Astrocyte (in vitro differentiated cells and primary cell): ENCODE measurements around the gene OPN3. TPM values are rescaled to one million over a fixed set of nuclear protein-coding genes. Genes with fewer than 3 reads are reported as not detected.

Experiments used
- DNase-seq: peaks from one replicate; pipeline ENCODE4 v3.0.0-alpha.2; 2010; ENCODE audit warnings: low read depth
- FAIRE-seq: peaks from 2 replicates; lab custom pipeline; 2011; peaks lifted over from hg19 to GRCh38; lab: Jason Lieb, UNC
- H2AFZ ChIP-seq: 2 replicates; pipeline ENCODE4 v1.6.0; 2012; ENCODE audit warnings: low read depth, low read length, inconsistent platforms
- H3K27ac ChIP-seq: 2 replicates; pipeline ENCODE4 v1.5.1; 2011; ENCODE audit warnings: low read depth, low read length, inconsistent platforms
- H3K27me3 ChIP-seq: 2 replicates; pipeline ENCODE4 v1.6.0; 2011; ENCODE audit warnings: low read length, inconsistent platforms; ENCODE audit not compliant: insufficient read depth
- H3K36me3 ChIP-seq: 2 replicates; pipeline ENCODE4 v1.5.1; 2011; ENCODE audit warnings: low read length, inconsistent platforms; ENCODE audit not compliant: insufficient read depth
- H3K4me1 ChIP-seq: 2 replicates; pipeline ENCODE4 v1.5.1; 2011; ENCODE audit warnings: low read length, inconsistent platforms; ENCODE audit not compliant: insufficient read depth
- H3K4me2 ChIP-seq: 2 replicates; pipeline ENCODE4 v1.6.0; 2012; ENCODE audit warnings: low read length, inconsistent platforms
- H3K4me3 ChIP-seq: 2 replicates; pipeline ENCODE4 v1.5.1; 2011; ENCODE audit warnings: low read depth, mild to moderate bottlenecking, low read length, inconsistent platforms; ENCODE audit not compliant: insufficient read depth
- H3K79me2 ChIP-seq: 2 replicates; pipeline ENCODE4 v1.6.0; 2012; ENCODE audit warnings: mild to moderate bottlenecking, low read length, inconsistent platforms; ENCODE audit not compliant: insufficient read depth
- H3K9ac ChIP-seq: 2 replicates; pipeline ENCODE4 v1.6.0; 2012; ENCODE audit warnings: mild to moderate bottlenecking, low read length, inconsistent platforms
- H3K9me3 ChIP-seq: 2 replicates; pipeline ENCODE4 v1.5.1; 2012; ENCODE audit warnings: low read depth, mild to moderate bottlenecking, low read length, inconsistent platforms; ENCODE audit not compliant: insufficient read depth
- H4K20me1 ChIP-seq: 2 replicates; pipeline ENCODE4 v1.6.0; 2012; ENCODE audit warnings: low read length, inconsistent platforms; ENCODE audit not compliant: insufficient read depth
- H3K27ac Mint-ChIP-seq: one replicate; pipeline ENCODE4 v1.8.0; 2021; ENCODE audit warnings: mild to moderate bottlenecking, mixed read lengths; ENCODE audit not compliant: unreplicated experiment
- H3K27me3 Mint-ChIP-seq: one replicate; pipeline ENCODE4 v1.8.0; 2021; ENCODE audit warnings: low read depth, mixed read lengths; ENCODE audit not compliant: unreplicated experiment
- H3K36me3 Mint-ChIP-seq: one replicate; pipeline ENCODE4 v1.8.0; 2021; ENCODE audit warnings: low read depth, mixed read lengths; ENCODE audit not compliant: unreplicated experiment
- H3K4me1 Mint-ChIP-seq: one replicate; pipeline ENCODE4 v1.8.0; 2021; ENCODE audit warnings: low read depth, mixed read lengths; ENCODE audit not compliant: unreplicated experiment
- H3K4me3 Mint-ChIP-seq: one replicate; pipeline ENCODE4 v1.8.0; 2021; ENCODE audit warnings: mild to moderate bottlenecking, moderate library complexity, mixed read lengths; ENCODE audit not compliant: unreplicated experiment
- H3K9me3 Mint-ChIP-seq: one replicate; pipeline ENCODE4 v1.8.0; 2021; ENCODE audit warnings: mild to moderate bottlenecking, mixed read lengths; ENCODE audit not compliant: unreplicated experiment
- CTCF ChIP-seq: IDR thresholded peaks from 2 replicates; pipeline ENCODE4 v1.5.1; 2011; ENCODE audit warnings: low read depth, mild to moderate bottlenecking, inconsistent platforms, low read length, moderate library complexity; ENCODE audit not compliant: insufficient read depth
- EZH2 ChIP-seq: IDR thresholded peaks from 2 replicates; pipeline ENCODE4 v1.6.1; 2012; ENCODE audit warnings: mild to moderate bottlenecking, low read length, inconsistent platforms; ENCODE audit not compliant: insufficient read depth
- total RNA-seq: library from RNA; stranded (reverse); gene quantifications from 2 replicates; pipeline ENCODE4 v1.2.1, GENCODE V29; 2021

Gene OPN3
- total RNA-seq, 1 donor from 2014 or later: 16.9 TPM

- no peak overlapping the region for H3K4me2 ChIP-seq
- no peak overlapping the region for H2AFZ ChIP-seq
- no peak overlapping the region for H3K27ac ChIP-seq
- FAIRE-seq: no peak
- no peak overlapping the region for H3K27ac Mint-ChIP-seq
- peaks cover 34% of the 10 kb centered on the region for H3K4me1 Mint-ChIP-seq
- peaks cover 28% of the 10 kb centered on the region for H3K4me1 ChIP-seq
- no peaks in the 10 kb centered on the region for H3K9me3 ChIP-seq
- no peaks in the 10 kb centered on the region for H3K27me3 ChIP-seq
- no peaks in the 10 kb centered on the region for H3K9me3 Mint-ChIP-seq
- no peaks in the 10 kb centered on the region for H3K27me3 Mint-ChIP-seq
- H3K4me3 Mint-ChIP-seq: no peak overlapping the region
- no peak overlapping the region for H3K4me3 ChIP-seq
- no peaks in the 10 kb centered on the region for H3K36me3 ChIP-seq
- TF ChIP-seq CTCF (peak; percentile 15), EZH2 (no peak)
- DNase-seq: no peak
- H3K79me2 ChIP-seq: no peaks in the 10 kb centered on the region
- H3K36me3 Mint-ChIP-seq: no peaks in the 10 kb centered on the region
- H4K20me1 ChIP-seq: no peaks in the 10 kb centered on the region
- no peak overlapping the region for H3K9ac ChIP-seq
These were observed 34.9 kb downstream of the OPN3 start for GRCh38 chr1:241605146-241605805.

- H3K4me2 ChIP-seq: peak overlapping the region; percentile 33
- Mint-ChIP-seq H3K27me3 (no peaks in the 10 kb centered on the region), H3K4me1 (peaks cover 35% of the 10 kb centered on the region), H3K27ac (peak overlapping the region; percentile 70), H3K4me3 (no peak overlapping the region), H3K9me3 (no peaks in the 10 kb centered on the region), H3K36me3 (no peaks in the 10 kb centered on the region)
- peak overlapping the region; percentile 59 for H3K27ac ChIP-seq
- TF ChIP-seq EZH2 (no peak), CTCF (no peak)
- no peaks in the 10 kb centered on the region for H4K20me1 ChIP-seq
- H3K4me1 ChIP-seq: peaks cover 19% of the 10 kb centered on the region
- H3K36me3 ChIP-seq: no peaks in the 10 kb centered on the region
- no peaks in the 10 kb centered on the region for H3K27me3 ChIP-seq
- no peak overlapping the region for H3K4me3 ChIP-seq
- peak; percentile 79 for DNase-seq
- no peaks in the 10 kb centered on the region for H3K9me3 ChIP-seq
- H3K79me2 ChIP-seq: no peaks in the 10 kb centered on the region
- no peak overlapping the region for H3K9ac ChIP-seq
- no peak overlapping the region for H2AFZ ChIP-seq
- FAIRE-seq: peak; percentile 52
These were observed 36.4 kb downstream of the OPN3 start for GRCh38 chr1:241603731-241604245.

- Histone ChIP-seq H3K4me1 (peaks cover 5% of the 10 kb centered on the region), H3K36me3 (no peaks in the 10 kb centered on the region), H3K27me3 (no peaks in the 10 kb centered on the region), H3K27ac (no peak overlapping the region), H2AFZ (no peak overlapping the region), H3K4me3 (no peak overlapping the region), H3K9me3 (no peaks in the 10 kb centered on the region), H4K20me1 (no peaks in the 10 kb centered on the region), H3K79me2 (no peaks in the 10 kb centered on the region), H3K9ac (no peak overlapping the region), H3K4me2 (no peak overlapping the region)
- DNase-seq: peak; percentile 27
- H3K27ac Mint-ChIP-seq: peak overlapping the region; percentile 2
- no peak for FAIRE-seq
- no peaks in the 10 kb centered on the region for H3K27me3 Mint-ChIP-seq
- TF ChIP-seq CTCF (no peak), EZH2 (no peak)
- H3K36me3 Mint-ChIP-seq: no peaks in the 10 kb centered on the region
- no peaks in the 10 kb centered on the region for H3K9me3 Mint-ChIP-seq
- no peak overlapping the region for H3K4me3 Mint-ChIP-seq
- H3K4me1 Mint-ChIP-seq: peaks cover 39% of the 10 kb centered on the region
These were observed 39.7 kb downstream of the OPN3 start for GRCh38 chr1:241600496-241600901.
